AG10803 (cell line): Measurements from ENCODE around the gene PYY.

ENCODE experiments used
- DNase-seq: peaks from one replicate; pipeline ENCODE4 v3.0.0; 2010; ENCODE audit warnings: low read depth
- H3K4me3 ChIP-seq: 2 replicates; pipeline ENCODE4 v1.5.1; 2011; ENCODE audit warnings: mild to moderate bottlenecking, low read length, control low read depth
- TF ChIP-seq, protein P1 (sequence below): conservative IDR thresholded peaks from 2 replicates; pipeline ENCODE4 v1.5.1; 2011; ENCODE audit warnings: mild to moderate bottlenecking, low read length, control low read depth, inconsistent platforms

Gene PYY

DNA sequence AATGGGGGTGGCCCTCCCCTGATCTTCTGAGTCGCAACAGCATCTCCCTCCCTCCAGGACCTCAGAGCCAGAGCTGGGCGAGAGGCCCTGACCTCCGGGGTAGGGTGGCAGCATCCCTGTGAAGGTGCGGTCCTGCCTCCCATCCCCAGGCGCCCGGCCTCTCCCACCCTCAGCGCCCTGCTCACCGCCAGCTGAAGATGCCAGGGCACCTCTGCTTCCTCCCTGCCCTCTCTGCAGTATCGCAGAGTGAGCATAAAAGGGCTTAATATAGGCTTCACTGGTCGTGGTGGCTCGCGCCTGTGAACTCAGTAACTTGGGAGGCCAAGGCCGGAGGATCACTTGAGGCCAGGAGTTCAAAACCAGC, 35.7 kb downstream of the PYY start:
- TF ChIP-seq, protein P1, sequence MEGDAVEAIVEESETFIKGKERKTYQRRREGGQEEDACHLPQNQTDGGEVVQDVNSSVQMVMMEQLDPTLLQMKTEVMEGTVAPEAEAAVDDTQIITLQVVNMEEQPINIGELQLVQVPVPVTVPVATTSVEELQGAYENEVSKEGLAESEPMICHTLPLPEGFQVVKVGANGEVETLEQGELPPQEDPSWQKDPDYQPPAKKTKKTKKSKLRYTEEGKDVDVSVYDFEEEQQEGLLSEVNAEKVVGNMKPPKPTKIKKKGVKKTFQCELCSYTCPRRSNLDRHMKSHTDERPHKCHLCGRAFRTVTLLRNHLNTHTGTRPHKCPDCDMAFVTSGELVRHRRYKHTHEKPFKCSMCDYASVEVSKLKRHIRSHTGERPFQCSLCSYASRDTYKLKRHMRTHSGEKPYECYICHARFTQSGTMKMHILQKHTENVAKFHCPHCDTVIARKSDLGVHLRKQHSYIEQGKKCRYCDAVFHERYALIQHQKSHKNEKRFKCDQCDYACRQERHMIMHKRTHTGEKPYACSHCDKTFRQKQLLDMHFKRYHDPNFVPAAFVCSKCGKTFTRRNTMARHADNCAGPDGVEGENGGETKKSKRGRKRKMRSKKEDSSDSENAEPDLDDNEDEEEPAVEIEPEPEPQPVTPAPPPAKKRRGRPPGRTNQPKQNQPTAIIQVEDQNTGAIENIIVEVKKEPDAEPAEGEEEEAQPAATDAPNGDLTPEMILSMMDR = no peak
- DNase-seq = no peak
- no peak overlapping the region for H3K4me3 ChIP-seq

DNA sequence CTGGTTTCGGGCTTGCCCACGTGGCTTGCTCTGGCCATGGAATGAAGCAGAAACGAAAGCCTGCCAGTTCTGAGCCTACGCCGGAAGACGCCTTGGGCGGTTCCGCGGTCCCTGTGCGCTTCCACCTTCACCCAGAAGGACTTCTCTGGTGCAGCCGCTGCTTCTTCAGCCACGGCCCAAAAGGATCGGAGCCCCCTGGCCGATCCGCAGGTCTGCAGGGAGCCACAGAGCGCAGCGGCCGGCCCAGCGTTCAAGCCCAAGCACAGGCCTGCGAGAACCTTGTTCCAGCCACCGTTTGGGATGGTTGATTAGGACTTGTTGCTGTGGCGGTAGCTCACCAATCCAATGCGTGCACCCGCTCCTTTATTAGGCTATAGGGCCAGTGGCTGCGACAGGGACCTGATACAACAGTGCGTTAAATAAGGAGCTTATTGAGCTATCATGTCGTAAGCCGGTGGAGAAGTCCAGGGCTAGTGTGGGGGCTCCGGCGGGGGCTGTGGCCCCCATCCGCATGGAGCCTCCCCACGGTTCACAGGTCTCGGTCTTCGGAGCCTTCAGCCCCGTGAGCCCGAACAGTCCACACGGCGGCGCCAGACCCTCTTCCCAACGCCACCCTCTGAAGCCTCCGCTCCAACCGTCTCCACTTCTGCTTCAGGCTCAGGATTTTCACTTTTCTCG, 36.3 kb downstream of the PYY start:
- TF ChIP-seq, protein P1 = peak; percentile 52
- no peak overlapping the region for H3K4me3 ChIP-seq
- peak; percentile 14 for DNase-seq

DNA sequence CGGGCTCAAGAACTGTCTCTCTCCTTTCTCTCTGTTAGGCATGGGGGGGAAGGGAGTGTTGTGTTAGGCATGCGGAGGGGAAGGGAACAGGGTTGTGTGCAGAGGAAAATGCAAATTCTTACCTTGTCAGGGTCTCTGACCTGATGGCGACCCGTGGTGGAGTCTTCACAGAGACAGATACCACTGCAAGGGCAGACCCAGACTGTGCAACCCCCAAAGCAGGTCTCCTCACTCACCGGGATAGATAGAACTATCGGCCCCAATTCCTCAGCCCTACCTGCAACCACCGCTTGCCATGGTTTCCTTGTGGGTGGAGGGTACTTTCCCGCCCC, 36.8 kb downstream of the PYY start:
- DNase-seq = no peak
- TF ChIP-seq, protein P1 = no peak
- H3K4me3 ChIP-seq = no peak overlapping the region

DNA sequence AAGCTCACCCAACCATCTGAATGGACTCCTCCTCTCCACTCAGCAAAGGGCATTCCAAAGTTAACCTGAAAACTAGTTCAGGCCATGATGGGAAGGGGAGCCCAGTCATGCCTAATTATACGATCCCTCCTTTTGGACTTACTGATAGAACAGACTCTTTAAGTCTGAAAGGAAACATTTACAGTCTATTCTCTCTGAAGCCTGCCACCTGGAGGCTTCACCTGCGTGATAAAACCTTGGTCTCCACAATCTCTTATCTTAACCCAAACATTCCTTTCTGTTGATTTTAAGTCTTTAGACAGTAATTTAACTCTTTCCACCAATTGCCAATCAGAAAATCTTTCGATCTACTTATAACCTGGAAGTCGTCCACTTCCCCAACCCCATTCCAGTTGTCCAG, 37.4 kb downstream of the PYY start:
- TF ChIP-seq, protein P1 = no peak
- H3K4me3 ChIP-seq = no peak overlapping the region
- no peak for DNase-seq

DNA sequence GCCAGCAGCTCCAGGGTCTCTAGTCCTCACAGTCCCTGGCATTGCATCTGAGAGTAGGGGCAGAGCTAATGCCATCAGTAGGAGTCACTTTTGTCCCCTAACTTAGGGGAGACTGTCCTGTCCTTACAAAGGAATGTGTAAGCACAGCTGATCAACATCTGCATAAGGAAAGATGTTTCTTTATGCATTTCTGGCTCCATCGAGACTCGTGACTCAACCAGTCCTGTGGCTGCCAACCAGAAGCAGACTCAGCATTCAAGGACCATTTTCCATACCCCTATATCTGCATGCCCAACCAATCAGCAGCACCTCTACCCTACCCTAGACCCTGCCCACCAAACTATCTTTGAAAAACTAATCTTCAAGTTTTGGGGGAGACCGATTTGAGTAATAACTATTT, 38.2 kb downstream of the PYY start:
- TF ChIP-seq, protein P1 = no peak
- no peak overlapping the region for H3K4me3 ChIP-seq
- DNase-seq = peak; percentile 31

DNA sequence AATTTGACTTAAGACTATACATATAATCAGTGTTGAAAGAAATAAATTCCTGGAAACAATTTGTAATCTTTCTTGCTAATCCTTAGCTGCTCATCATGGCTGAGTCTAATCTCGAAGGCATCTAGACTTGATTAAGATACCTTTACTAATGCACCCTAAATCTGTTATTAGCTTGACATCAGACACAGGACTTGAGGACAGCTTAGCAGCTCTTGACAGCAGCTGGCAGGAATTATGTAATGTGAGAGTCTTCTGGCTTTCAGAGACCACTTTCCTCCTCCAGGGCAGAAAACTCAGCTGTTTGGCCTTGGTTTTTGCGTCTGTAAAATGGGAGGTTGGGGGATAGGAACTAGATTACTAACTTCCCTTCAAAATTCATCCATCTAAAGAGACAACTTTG, 39.3 kb downstream of the PYY start:
- TF ChIP-seq, protein P1 = no peak

DNA sequence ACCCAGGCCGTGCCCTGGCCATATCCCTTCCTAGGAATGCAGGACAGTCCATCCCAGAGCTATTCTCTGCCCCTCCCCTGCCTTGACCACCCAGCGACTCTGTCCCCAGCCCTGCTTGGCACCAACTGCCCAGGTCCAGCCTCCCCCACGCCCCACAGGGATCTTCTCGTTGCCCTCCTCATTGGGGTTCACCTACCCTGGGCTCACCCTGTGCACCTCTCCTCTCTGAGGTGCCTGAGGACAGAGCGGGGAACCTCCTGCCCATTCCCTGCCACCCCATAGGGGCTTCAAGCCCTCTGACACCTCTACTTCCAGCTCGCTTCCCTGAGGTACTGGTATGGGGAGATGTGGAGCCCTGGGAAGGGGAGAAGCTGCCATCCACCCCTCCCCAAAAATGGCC, 40.2 kb downstream of the PYY start:
- no peak overlapping the region for H3K4me3 ChIP-seq
- TF ChIP-seq, protein P1 = no peak

More for the DNA sequence above, 39.3 kb downstream of the PYY start:
- DNase-seq = no peak
- no peak overlapping the region for H3K4me3 ChIP-seq

More for the DNA sequence above, 40.2 kb downstream of the PYY start:
- no peak for DNase-seq
